ENCODE results near the gene MAFG. TPM values are rescaled to one million over a fixed set of nuclear protein-coding genes. Genes with fewer than 3 reads are reported as not detected.

Gene MAFG
- total and polyA plus RNA-seq, 4 donors: 11.9 to 33.3 (median 23.3) TPM

DNA sequence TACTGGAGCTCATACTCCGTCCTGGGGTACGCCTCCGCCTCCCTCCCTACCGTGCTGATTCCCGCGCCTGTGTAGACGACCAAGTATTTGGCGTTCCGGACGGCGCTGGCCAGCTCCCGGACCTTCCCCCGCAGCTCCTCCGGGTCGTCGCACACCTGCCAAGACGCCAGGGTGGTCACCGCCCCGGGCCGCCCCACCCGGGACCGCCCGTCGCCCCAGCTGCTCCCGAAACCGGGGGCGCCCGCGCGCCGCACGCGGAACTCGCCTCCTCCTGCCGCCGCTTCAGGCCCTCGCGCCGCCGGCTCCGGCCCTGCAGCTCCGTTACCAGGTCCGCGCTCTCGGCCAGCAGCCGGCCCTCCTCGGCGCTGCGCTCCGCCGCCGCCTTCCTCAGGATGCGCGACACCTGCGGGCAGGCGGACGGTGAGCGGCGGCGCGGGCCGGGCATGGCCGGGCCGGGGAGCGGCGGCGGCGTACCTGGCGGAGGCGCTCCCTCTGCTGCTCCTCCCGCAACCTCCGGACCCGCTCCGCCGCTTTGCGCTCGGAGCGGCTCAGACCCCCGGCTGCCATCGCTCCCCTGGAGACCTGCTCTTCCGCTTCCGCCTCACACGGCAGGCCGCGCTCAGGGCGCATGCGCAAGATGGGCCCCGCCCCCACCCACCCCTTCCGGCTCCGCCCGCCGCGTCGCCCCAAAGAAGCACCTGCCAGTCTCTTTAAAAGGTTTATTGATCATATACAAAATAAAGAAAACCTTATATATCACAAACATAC, 9.8 kb downstream of the MAFG start, which contains the start of gene SIRT7:
Gene SIRT7 (minus strand): TSS at position 612 of the 768 bp plus-strand sequence. CDS start 45 bp downstream, at position 567.
- Histone ChIP-seq H3K4me3 (peak within 1 kb of the TSS; percentile 86), H3K9ac (ENCODE audit: insufficient read depth in 1 of 2, low read length in 2 of 2) (no peak within 1 kb of the TSS), H3K27ac (ENCODE audit: low read depth in 1 of 2, low read length in 1 of 2) (peak within 1 kb of the TSS; percentile 59 to 81), H3K9me3 (ENCODE audit: control insufficient read depth in 4 of 4, insufficient read depth in 3 of 4, low read length in 3 of 4) (no peaks in the 10 kb centered on the region), H3K27me3 (ENCODE audit: control insufficient read depth in 3 of 3, insufficient read depth in 3 of 3, low read length in 2 of 3) (no peaks in the 10 kb centered on the region), H3K36me3 (ENCODE audit: control insufficient read depth in 4 of 4, insufficient read depth in 4 of 4, low read length in 4 of 4) (peaks cover 10 to 54% (median 16%) of the 10 kb centered on the region in 4 donors), H3K4me1 (ENCODE audit: control insufficient read depth in 5 of 5, insufficient read depth in 5 of 5, low read length in 5 of 5) (peaks cover 0 to 15% (median 5%) of the 10 kb centered on the region in 5 donors)
- 1% methylated on average over 77 to 94 of the region's 94 CpGs for WGBS, 2 donors
- no peak for TF ChIP-seq CTCF (IDR thresholded peaks at IDR 0.05; ENCODE audit: control extremely low read depth, extremely low read depth)
- ATAC-seq (ENCODE audit: insufficient read depth, low FRiP score) (peak; percentile 82), DNase-seq (peak; percentile 76 to 89 (median 77))

GRCh38 chr17:81916234-81917001, 11.1 kb downstream of the MAFG start:
- 70 to 77% methylated on average over 21 of the region's 21 CpGs for WGBS, 2 donors
- no peak for TF ChIP-seq CTCF (IDR thresholded peaks at IDR 0.05; ENCODE audit: control extremely low read depth, extremely low read depth)
- Histone ChIP-seq H3K36me3 (ENCODE audit: control insufficient read depth in 4 of 4, insufficient read depth in 4 of 4, low read length in 4 of 4) (peaks cover 7 to 53% (median 13%) of the 10 kb centered on the region in 4 donors), H3K27me3 (ENCODE audit: control insufficient read depth in 3 of 3, insufficient read depth in 3 of 3, low read length in 2 of 3) (no peaks in the 10 kb centered on the region), H3K4me1 (ENCODE audit: control insufficient read depth in 5 of 5, insufficient read depth in 5 of 5, low read length in 5 of 5) (peaks cover 0 to 12% (median 4%) of the 10 kb centered on the region in 5 donors), H3K27ac (ENCODE audit: low read depth in 1 of 2, low read length in 1 of 2) (no peak overlapping the region), H3K9ac (ENCODE audit: insufficient read depth in 1 of 2, low read length in 2 of 2) (no peak overlapping the region), H3K4me3 (no peak overlapping the region), H3K9me3 (ENCODE audit: control insufficient read depth in 4 of 4, insufficient read depth in 3 of 4, low read length in 3 of 4) (no peaks in the 10 kb centered on the region)
- DNase-seq (no peak), ATAC-seq (ENCODE audit: insufficient read depth, low FRiP score) (no peak)

- H3K36me3 ChIP-seq (ENCODE audit: control insufficient read depth in 4 of 4, insufficient read depth in 4 of 4, low read length in 4 of 4): peaks cover 7 to 47% (median 13%) of the 10 kb centered on the region in 4 donors
- H3K27ac ChIP-seq (ENCODE audit: low read depth in 1 of 2, low read length in 1 of 2): no peak overlapping the region
- no peaks in the 10 kb centered on the region for H3K27me3 ChIP-seq (ENCODE audit: control insufficient read depth in 3 of 3, insufficient read depth in 3 of 3, low read length in 2 of 3)
- WGBS, 2 donors: 92% methylated on average over 12 of the region's 12 CpGs
- H3K9me3 ChIP-seq (ENCODE audit: control insufficient read depth in 4 of 4, insufficient read depth in 3 of 4, low read length in 3 of 4): no peaks in the 10 kb centered on the region
- TF ChIP-seq CTCF (IDR thresholded peaks at IDR 0.05; ENCODE audit: control extremely low read depth, extremely low read depth): no peak
- DNase-seq (no peak), ATAC-seq (ENCODE audit: insufficient read depth, low FRiP score) (no peak)
- H3K9ac ChIP-seq (ENCODE audit: insufficient read depth in 1 of 2, low read length in 2 of 2): no peak overlapping the region
- H3K4me1 ChIP-seq (ENCODE audit: control insufficient read depth in 5 of 5, insufficient read depth in 5 of 5, low read length in 5 of 5): peaks cover 0 to 17% (median 6%) of the 10 kb centered on the region in 5 donors
- H3K4me3 ChIP-seq: no peak overlapping the region
These were observed 12.2 kb downstream of the MAFG start for GRCh38 chr17:81915331-81915730.
